NCI-H774 (cell line): ENCODE measurements around the gene ANO4.
"Not testable (repeated sequence)": the region's sequence is repeated elsewhere in the genome, so short reads cannot be mapped to it uniquely, and the experiment has no call there.

Source experiments
- DNase-seq: peaks from one replicate; lab custom pipeline; 2025; lab: John Stamatoyannopoulos, UW

The ANO4 gene

GRCh38 chr12:101090222-101090621 is 295.6 kb downstream of the ANO4 start:
- not testable (repeated sequence) for DNase-seq

GRCh38 chr12:101097829-101098580 is 303.4 kb downstream of the ANO4 start:
- DNase-seq = peak; percentile 57

- DNase-seq = no peak
Measured at GRCh38 chr12:101107032-101107763, 312.6 kb downstream of the ANO4 start.

- no peak for DNase-seq
Measured at GRCh38 chr12:101108130-101108529, 313.6 kb downstream of the ANO4 start.

GRCh38 chr12:101110866-101111265 is 316.3 kb downstream of the ANO4 start:
- no peak for DNase-seq

- no peak for DNase-seq
Measured at GRCh38 chr12:101111441-101111840, 316.9 kb downstream of the ANO4 start.

GRCh38 chr12:101115326-101115725 is 320.8 kb downstream of the ANO4 start:
- no peak for DNase-seq

GRCh38 chr12:101116911-101117310 is 322.3 kb downstream of the ANO4 start:
- DNase-seq = peak; percentile 12

- DNase-seq = no peak
Measured at GRCh38 chr12:101117842-101118241, 323.3 kb downstream of the ANO4 start.

GRCh38 chr12:101127521-101128219 is 333.1 kb downstream of the ANO4 start:
- no peak for DNase-seq

GRCh38 chr12:101145777-101146431 is 351.3 kb downstream of the ANO4 start:
- not testable (repeated sequence) for DNase-seq

- no peak for DNase-seq
Measured at GRCh38 chr12:101165319-101165718, 370.7 kb downstream of the ANO4 start.

GRCh38 chr12:101166866-101167265 is 372.3 kb downstream of the ANO4 start:
- no peak for DNase-seq

GRCh38 chr12:101168001-101168400 is 373.4 kb downstream of the ANO4 start:
- DNase-seq = no peak

GRCh38 chr12:101172316-101172715 is 377.7 kb downstream of the ANO4 start:
- DNase-seq = no peak

GRCh38 chr12:101173197-101173749 is 378.7 kb downstream of the ANO4 start:
- no peak for DNase-seq

- DNase-seq = no peak
Measured at GRCh38 chr12:101174541-101174940, 380.0 kb downstream of the ANO4 start.
